NCI-H526 treated with DMSO at 0.1 percent for 48 hours (cell line): ENCODE measurements around the gene NOL4L.

Experiments
- DNase-seq: peaks from one replicate; lab custom pipeline; 2025; lab: John Stamatoyannopoulos, UW

Gene NOL4L

DNA sequence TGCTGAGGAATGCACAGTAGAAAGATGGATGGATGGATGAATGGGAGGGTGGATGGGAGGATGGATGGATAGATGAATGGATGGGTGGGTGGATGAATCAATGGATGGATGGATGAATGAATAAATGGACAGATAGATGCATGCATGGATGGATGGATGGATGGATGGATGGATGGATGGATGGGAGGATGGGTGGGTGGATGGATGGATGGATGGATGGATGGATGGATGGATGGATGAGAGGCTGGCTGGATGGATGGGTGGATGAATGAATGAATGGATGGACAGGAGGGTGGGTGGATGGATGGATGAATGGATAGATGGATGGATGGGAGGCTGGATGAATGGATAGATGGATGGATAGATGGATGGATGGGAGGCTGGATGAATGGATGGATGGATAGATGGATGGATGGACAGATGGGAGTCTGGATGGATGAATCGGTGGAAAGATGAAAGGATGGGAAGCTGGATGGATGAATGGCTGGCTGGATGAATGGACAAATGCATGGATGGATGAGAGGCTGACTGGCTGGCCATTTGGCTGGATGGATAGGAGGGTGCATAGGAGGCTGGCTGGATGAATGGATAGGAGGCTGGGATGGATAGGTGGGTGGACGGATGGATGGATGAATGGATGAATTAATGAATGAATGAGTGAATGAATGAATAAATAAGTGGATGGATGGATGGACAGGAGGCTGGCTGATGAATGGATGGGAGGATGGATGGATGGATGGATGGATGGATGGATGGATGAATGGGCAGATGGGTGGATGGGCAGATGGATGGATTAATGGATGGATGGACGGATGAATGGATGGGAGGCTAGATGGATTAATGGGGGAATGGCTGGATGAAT lies 28.3 kb upstream of the NOL4L start:
- DNase-seq, result no peak

DNA sequence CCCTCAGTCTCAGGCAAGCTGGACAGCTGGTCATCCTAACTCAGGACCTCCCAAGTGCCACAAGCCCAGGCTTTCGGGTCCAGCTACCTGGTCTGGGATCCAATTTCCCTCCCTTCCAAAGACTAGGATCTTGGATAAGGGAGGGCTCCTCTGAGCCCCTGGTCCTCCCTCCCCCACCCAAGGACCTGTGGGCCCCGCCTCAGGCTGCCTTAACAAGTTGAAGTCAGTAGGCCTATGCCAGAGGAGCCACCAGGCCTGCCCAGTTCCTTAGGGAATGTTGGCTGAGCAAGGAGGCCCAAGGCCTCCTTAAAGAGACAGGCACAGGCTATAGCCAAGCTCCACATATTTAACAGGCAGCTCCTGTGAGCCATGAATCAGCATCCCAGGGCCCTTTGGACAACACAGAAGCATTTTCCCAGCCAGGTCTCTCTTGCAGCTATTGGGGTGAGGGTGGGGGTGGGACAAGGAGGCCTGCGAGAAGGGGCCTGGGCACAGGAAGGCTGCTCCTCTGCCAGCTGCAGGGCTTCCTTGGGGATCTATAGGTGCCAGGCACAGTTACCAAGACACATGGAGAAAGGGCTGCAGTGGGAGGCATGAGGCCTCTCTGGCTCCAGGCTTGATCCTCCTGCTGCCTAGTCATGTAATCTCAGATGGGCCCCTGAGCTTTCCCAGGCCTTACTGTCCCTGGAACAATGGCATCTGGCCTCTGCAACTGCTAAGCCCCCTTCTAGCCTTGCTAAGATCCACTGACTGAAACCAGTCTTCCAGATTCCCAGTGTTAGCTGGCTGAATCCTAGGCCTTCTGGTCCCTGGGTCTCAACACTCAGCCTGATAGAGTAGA lies 27.4 kb upstream of the NOL4L start:
- DNase-seq, result no peak

DNA sequence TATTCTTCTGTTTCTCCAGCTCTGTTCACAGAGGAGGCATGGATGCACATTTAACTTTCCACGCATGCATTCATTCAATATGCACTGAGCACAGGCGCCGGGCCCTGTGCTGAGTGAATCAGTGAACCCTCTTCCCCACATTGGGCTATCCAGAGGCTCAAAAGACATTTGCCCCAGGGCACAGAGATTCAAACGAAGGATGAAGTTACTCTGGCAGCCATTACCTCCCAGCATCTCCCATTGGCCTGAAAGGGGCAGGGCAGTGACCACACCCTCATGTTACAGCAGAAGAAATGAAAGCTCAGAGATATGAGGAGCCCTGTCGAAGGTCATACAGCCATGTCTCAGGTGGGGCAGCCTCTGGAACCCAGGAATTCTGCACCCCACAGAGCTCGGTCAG lies 26.7 kb upstream of the NOL4L start:
- DNase-seq, result no peak

DNA sequence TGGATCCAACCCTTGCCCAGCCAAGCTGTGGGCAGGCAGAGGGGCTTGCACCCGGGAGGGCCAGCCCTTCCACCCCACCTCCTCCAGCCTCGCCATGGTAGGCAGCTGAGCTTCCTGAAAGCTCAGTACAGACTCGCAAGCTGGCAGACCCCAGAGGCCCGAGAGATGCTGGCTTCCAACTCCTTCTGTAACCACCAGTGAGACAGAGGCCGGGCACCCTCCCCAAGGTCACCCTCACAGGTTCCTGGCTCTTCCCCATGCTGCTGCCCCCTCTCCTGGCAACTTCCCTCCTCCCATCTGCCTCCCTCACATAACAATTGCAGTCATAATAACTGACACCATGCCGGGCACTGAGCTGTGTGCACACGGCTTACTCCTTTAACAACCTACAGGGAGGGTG lies 26.2 kb upstream of the NOL4L start:
- no peak for DNase-seq

DNA sequence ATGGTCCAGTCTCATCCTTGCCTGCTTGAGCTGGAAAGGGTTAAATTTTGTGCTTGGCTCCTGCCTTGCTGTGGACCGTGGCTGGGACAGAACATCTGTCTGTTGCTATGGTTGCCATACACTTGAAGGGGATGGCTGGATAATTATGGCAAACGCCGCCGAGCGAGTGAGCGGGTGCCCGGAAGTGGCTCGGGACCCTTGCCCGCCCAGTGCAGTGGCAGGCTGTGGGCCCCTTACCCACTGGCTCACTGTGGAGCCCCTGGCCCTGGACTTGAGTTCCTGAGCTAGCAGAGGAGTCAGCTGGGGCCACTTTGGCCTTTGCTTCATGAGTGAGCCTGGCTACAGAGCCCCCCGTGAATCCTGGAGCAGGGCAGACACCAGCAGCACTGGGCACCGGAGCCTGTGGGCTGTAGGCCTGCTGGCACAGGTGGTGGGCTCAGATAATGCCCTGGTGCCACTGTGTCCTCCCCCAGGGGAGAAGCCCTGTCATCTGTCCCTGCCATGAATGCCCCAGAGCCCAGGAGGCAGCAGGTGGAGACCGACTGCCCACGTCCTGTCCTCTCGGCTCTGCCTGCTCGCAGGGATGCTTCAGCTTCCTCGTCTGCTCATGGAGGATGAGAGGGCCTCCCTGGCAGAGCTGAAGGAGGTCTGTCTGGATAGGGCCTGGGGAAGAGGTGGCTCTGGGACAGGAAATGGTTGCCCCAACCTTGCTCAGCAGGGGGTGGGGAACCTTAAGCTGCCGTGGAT lies 25.5 kb upstream of the NOL4L start:
- DNase-seq, result no peak

DNA sequence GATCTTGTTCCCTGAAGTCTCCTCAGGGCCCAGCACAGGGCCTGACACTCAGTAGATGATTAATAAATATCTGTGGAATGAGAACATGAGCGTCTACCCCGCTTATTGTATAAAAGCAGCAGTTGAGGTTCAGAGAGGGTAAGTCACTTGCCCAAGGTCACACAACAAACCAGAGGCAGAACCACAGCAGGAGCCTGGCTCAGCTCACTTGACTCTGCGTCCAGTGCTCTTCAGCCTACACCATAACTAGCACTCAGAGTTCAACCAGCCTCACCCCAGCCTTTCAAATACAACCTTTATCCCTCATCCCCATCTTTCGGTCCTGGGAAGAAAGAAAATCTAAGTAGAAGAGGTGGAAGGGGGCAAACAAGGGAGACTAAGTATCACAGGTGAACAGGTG lies 24.9 kb upstream of the NOL4L start:
- DNase-seq, result no peak

DNA sequence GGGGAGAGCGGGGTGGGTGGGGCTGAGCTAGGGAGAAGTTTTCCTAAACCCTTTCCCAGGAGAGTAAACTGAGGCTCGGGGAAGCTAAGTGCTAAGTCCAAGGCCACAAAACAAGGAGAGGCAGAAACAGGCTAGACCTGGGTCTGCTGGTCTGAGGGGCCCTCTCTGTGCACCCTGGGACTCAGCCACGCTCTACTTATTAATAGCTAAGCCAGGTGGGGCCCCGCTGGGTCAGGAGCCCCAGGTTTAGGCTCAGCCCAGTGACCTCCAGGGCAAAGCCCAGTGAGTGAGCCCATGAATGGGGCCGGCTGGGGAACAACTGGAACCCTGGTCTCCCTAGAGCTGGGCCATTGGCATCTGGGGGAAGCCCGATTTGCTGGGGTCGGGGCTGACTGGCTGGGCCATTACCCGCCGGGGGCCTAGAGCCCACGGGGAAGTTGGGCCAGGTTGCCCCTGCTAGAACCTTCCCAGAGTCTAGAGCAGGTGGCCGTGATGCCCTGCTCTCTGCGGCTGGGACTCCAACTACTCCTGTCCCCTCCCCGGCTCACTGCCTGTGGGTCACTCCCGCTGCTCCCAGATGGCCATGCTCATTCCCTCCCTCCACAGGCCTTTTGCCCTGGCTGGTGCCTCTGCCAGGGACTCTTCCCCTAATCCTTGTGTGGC lies 24.1 kb upstream of the NOL4L start:
- DNase-seq, result no peak

DNA sequence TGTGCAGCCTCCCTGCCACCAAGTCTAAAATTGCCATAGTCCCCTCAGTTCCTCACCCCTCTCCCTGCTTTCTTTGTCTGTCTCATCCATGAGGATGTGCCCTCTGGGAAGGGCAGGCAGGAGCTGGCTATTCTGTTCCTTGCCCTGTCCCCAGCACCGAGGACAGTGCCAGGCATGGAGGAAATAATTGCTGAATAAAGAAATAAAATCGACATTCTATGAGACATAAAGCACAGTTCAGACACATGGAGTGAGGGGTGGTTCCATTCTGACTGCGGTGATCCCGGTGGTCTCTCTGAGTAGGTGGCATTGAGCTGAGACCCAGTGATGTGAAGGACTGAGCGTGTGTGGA lies 23.5 kb upstream of the NOL4L start:
- DNase-seq, result no peak

DNA sequence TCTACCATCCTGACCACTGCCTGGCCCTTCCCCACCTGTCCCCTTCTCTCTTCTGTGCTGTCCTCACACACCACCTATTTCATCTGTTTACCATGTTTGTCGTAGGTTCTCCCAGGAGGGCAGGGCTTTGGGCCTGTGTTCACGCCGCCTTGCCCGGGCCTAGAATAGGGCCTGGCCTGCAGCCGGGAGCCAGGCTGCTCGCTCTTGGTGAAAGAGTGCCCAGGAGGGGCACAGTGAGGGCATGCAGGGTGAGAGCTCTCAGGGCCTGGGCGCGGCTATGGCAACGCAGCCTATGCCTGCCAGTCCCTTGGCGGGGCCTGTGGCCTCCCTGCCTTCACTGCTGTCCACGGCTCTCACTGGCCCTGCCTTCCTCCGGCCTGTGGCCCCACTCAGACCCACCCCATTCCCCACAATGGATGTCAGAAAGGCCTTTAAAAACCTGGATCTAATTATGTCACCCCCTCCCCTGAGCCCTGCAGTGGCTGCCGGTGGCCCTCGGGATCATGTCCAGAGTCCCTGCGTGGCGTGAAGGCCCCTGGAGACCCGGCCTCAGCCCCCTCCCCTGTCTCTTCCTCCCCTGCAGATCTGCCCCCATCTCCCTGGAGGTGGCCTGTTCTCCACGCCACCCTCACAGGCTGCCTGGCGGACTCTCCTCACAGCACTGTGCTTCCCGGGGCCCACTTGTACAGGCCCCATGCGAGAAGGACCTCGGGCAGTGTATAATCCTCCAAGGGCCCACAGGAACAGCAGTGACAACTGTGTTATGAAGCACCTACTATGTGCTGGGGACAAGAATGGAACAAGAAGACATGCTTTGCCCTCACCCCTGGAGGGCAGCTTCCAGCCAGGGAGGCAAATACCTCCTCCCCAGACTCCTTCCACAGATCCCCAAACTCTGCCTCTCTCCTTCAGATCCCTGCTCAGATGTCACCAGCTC lies 22.9 kb upstream of the NOL4L start:
- DNase-seq, result no peak

DNA sequence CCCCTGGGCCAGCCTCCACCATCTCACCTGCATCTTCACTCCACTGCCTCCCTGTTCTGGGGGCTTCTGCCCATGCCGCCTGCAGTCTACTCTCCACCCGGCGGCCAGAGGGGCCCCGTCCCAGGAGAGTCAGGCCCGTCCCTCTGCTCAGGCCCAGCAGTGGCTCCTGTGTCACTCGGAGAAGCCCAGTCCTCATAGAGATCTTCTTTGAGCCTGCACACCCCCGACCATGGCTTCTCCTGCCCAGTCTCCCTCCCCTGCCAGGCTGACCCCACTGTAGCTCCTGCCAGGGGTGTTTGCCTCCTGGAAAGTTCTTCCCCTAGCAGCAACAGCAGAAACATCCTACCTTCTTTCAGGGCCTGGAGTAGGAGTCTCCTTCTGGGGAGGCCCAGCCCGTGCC lies 22.2 kb upstream of the NOL4L start:
- no peak for DNase-seq

DNA sequence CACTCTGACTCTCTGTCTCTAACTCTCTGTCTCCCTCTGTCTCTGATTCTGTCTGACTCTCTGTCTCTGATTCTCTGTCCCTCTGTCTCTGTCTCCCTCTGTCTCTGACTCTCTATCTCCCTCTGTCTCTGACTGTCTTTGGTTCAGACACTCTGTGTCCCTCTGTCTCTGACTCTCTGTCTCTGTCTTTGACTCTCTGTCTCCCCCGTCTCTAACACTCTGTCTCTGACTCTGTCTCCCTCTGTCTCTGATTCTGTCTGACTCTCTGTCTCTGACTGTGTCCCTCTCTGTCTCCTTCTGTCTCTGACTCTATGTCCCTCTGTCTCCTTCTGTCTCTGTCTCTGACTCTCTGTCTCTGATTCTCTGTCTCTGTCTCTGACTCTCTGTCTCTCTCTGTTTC lies 21.7 kb upstream of the NOL4L start:
- DNase-seq, result no peak

DNA sequence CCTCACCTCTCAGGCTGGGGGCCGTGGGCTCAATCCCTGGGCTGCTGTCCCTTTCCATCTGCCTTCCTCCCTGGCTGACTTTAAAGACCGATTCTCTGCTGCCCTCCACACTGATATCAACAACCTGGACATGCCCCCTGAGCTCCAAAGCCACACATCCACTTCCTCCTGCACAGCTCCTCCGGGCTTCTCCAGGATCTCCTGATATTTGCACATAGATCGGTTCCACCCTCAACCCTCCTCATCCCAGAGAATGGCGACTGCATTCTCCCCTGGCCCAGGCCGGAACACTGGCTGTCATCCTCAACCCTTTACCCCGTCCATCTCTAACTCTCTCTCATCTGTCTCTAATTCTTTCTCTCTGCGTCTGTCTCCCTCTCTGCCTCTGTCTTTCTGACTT lies 21.0 kb upstream of the NOL4L start:
- DNase-seq, result no peak

DNA sequence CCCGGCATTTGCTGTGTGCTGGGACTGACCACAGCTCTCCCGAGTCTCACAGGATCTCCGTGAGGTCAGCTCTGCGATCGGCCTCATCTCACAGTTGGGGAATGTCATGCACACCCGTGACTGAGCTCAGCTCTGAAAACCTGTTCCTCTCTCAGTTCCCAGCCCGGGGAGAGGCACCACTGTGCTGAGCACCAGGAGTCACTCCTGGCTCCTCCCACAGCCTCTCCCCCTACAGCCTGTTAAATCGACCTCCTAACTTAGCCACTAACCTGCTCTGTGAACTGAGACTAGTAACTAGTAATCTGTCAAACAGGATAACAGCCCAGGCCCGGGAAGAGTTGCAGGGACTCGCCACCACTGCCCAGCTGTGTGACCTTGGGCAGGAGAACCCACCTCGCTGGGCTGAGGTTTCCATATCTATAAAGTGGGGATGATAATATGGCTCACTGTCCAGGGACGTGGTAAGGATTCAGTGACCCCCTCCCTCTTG lies 20.1 kb upstream of the NOL4L start:
- DNase-seq, result no peak

DNA sequence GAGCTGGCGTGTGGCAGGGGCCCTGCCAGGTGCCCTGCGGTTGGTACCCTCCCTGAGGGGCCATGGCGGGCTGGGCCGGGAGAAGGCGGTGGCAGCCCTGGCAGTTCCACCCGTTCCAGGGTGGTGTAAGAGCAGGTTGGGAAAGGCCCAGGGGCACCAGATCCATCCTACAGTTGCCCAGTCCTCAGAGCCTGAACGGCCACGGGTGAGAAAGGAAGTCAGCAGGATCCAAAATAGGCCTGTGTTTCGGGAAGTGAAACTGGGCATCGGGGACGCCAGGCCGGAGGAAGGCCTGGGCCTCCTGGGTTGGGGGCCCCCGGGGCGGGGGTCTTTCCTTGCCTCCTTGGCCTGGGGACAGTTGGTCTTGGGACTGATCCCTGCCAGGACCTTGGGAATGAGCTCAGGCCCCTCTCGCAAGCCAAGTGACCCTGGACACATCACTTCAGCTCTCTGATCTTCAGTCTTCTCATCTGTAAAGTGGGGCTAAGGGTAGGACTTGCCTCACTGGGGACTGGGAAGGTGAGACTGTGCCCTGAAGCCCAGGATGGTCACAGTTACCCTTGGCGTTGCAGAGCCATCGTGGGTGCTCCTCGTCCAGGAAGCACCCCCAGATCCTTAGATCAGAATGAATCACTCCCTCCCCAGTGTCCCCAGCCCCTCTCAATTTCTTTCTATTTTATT lies 18.1 kb upstream of the NOL4L start:
- no peak for DNase-seq

DNA sequence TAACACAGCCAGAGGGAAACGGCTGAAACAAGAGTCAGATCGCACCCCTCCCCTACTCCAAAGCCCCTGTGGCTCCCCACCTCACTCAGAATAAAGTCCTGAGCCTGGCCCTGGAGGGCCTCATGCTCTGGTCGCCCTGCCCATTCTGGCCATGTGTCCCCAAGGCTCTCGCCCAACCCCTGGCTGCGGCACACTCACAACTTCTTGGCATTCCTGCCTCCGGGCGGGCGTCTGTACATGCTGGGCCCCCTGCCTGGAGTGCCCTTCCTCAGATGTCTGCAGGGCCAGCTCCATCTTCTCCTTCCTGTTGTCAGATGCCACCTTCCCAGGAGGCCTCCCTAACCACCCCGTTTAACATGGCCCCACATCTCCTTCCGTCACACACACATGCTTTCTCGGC lies 17.1 kb upstream of the NOL4L start:
- DNase-seq, result no peak

DNA sequence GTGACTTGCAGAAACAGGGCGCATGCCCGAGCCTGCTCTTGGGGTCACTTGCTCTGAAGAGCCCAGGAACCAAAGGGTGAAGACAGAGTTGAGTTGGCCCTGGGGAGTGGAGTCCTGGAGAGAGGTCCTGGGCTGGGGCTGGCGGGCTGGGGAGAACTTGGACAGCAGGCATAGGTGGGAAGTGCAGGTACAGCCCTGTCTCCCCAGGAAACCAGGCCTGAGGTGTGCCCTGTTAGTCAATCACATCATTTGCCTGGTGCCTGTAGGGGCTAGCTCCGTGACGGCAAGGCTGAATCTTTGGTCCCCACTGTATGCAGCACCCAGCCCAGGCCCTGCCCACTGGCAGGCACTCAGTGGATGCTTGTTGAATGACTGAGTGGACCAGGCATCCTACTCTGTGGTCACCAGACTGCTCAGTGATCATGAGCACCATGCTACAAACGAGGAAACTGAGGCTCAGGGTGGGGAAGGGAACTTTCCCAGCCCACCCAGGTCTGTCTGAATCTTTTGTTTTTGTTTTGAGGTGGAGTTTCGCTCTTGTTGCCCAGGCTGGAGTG lies 15.6 kb upstream of the NOL4L start:
- DNase-seq, result no peak

DNA sequence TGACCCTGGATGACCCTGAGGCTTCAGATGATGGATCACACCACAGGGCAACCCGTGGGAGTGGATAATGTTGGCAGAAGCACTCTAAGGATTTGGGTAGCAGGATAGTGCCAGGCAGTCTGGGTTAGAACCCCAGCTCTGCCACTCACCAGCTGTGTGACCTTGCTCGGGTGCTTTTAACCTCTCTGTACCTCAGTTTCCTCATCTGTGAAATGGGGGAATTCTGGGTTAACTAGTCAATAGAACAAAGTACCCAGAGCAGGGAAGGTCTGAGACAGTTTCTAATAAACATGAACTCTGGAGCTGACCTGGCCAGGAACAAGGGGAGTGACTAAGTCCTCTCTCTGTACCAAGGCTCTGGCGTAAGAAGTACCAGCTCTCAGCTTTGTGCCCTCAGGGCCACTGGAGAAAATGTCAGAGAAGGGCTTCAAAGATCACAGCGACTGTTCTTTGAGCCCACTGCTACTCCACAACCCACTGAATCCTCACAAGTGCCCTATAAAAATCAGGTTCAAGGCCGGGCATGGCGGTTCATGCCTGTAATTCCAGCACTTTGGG lies 14.7 kb upstream of the NOL4L start:
- DNase-seq, result no peak

DNA sequence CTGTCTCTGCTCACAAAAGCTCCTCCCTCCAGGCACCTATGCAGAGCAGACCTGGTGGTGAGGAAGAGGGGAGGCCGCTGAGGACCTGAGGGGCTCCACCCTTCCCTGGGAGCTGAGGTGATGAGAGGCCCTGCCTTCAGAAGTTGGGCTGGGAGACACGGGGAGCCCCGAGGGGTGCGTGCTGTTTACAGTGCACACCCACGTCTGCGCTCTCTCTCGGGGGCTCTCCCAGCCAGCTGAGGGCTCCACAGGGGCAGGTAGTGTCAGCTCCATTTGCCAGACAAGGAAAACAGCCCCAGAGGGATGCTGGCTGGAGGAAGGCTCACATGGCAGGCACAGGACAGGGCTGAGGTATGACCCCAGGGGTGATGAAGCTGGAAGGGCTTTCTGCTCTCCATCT lies 13.5 kb upstream of the NOL4L start:
- DNase-seq, result no peak

DNA sequence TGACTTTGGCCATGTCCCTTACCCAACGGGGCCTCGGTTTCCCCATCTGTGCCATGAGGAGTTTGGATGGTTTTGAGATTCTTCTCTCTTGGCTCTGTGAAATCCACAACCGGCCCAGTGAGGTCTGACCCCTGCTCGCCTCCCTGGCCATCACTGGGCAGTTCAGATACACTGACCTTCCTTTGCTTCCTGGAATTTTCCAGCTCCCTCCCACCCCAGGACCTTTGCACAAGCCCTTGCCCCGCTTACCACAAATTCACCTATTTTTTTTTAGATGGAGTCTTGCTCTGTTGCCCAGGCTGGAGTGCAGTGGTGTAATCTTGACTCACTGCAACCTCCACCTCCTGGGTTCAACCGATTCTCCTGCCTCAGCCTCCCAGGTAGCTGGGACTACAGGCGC lies 12.6 kb upstream of the NOL4L start:
- no peak for DNase-seq
